ENCODE measurements around the gene CCDC73. TPM values are rescaled to one million over a fixed set of nuclear protein-coding genes. Genes with fewer than 3 reads are reported as not detected.

Gene CCDC73
- total and polyA plus RNA-seq, 2 donors (not counting 1 experiment from before 2014, with no cell fraction given) = 0.05 TPM; not detected in 1

DNA sequence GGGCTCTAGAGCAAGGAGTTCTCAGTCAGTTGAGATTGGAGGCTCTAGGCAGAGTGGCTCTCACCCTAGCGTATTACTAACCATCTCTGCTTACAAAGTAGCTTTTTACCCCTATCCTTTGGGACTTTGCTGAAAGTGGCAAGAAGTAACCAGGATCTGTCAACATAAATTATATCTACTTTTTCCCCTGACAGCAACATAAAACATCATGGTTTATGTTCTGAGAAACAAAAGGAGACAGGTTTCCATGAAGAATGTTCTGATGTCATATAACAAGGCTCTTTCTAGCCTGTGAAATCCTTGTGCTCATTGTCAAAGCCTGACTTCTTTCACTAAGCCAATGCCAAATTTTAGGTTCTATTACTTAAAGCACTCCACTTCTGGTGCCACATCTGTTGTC is 218.0 kb downstream of the CCDC73 start:
- DNase-seq = no peak
- H3K4me2 ChIP-seq (replicated peaks; ENCODE audit: low read depth, low read length, poor library complexity, severe bottlenecking) = no peak overlapping the region
- no CpG with 5 or more reads among the region's 1 CpG for WGBS (ENCODE audit: insufficient coverage)
- H3K27me3 ChIP-seq (replicated peaks in 1 of 4; ENCODE audit: control extremely low read depth in 1 of 4, control insufficient read depth in 3 of 4, insufficient read depth in 4 of 4, low read length in 3 of 4) = no peaks in the 10 kb centered on the region
- no peak overlapping the region for H3K9ac ChIP-seq (ENCODE audit: low read length)
- TF ChIP-seq, protein P1, sequence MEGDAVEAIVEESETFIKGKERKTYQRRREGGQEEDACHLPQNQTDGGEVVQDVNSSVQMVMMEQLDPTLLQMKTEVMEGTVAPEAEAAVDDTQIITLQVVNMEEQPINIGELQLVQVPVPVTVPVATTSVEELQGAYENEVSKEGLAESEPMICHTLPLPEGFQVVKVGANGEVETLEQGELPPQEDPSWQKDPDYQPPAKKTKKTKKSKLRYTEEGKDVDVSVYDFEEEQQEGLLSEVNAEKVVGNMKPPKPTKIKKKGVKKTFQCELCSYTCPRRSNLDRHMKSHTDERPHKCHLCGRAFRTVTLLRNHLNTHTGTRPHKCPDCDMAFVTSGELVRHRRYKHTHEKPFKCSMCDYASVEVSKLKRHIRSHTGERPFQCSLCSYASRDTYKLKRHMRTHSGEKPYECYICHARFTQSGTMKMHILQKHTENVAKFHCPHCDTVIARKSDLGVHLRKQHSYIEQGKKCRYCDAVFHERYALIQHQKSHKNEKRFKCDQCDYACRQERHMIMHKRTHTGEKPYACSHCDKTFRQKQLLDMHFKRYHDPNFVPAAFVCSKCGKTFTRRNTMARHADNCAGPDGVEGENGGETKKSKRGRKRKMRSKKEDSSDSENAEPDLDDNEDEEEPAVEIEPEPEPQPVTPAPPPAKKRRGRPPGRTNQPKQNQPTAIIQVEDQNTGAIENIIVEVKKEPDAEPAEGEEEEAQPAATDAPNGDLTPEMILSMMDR (IDR thresholded peaks at IDR 0.05) = no peak
- no peak for TF ChIP-seq EZH2 (IDR thresholded peaks at IDR 0.05; ENCODE audit: borderline replicate concordance, insufficient read depth, low read depth, low read length, poor library complexity, severe bottlenecking)
- no peak for ATAC-seq (ENCODE audit: low read depth)
- Mint-ChIP-seq H3K4me1 (no peaks in the 10 kb centered on the region), H3K27me3 (peaks cover 10% of the 10 kb centered on the region), H3K4me3 (no peak overlapping the region), H3K27ac (no peak overlapping the region), H3K9me3 (ENCODE audit: insufficient read depth) (no peaks in the 10 kb centered on the region)
- H4K20me1 ChIP-seq (ENCODE audit: control insufficient read depth, insufficient read depth, low read length, poor library complexity, severe bottlenecking) = no peaks in the 10 kb centered on the region
- no peaks in the 10 kb centered on the region for H3K9me3 ChIP-seq (ENCODE audit: control extremely low read depth in 1 of 3, control insufficient read depth in 2 of 3, insufficient read depth in 1 of 3, low read length in 2 of 3)
- no peaks in the 10 kb centered on the region for H3K4me1 ChIP-seq (ENCODE audit: control insufficient read depth in 2 of 2, insufficient read depth in 2 of 2, low read length in 2 of 2)
- intact Hi-C loops (cut with micrococcal nuclease) = no loop called here
- POLR2A ChIA-PET = no interaction called here
- H3K79me2 ChIP-seq (ENCODE audit: control insufficient read depth, insufficient read depth, low read length) = no peaks in the 10 kb centered on the region
- H3K27ac ChIP-seq (ENCODE audit: low read length in 2 of 2) = no peak overlapping the region
- no peaks in the 10 kb centered on the region for H3K36me3 ChIP-seq (replicated peaks in 1 of 2; ENCODE audit: control extremely low read depth in 1 of 2, control insufficient read depth in 1 of 2, extremely low read depth in 1 of 2, insufficient read depth in 2 of 2, low read length in 1 of 2)
- H3K4me3 ChIP-seq (ENCODE audit: control extremely low read depth in 1 of 5, extremely low read depth in 1 of 5, insufficient read depth in 1 of 5, low read depth in 2 of 5, low read length in 4 of 5) = no peak overlapping the region
- CTCF ChIA-PET = interaction anchor here (1.0 kb wide), 1 partner anchor 12 kb away, joined by 3 read pairs; no protein-coding TSS in a partner anchor
- H2AFZ ChIP-seq (ENCODE audit: insufficient read depth, low read depth, low read length, poor library complexity, severe bottlenecking) = no peak overlapping the region

DNA sequence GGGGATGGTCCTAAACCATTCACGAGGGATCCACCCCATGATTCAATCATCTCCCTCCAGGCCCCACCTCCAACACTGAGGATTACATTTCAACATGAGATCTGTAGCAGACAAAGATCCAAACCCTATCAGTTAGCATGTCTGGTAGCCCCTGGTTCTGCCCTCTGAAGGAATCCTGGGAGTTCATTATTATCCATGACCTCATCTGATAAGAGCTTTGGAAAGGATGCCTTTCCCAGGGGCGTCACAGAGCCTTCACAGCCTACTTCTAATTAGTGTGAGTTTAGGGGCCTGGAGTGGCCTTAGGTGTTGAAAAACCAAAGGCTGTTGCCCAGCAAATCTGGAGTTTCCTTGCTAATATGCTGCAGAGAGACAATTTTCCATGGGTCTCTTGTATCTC is 219.4 kb downstream of the CCDC73 start:
- CTCF ChIA-PET = no interaction called here
- DNase-seq (no peak), ATAC-seq (ENCODE audit: low read depth) (no peak)
- Mint-ChIP-seq H3K4me3 (no peak overlapping the region), H3K9me3 (ENCODE audit: insufficient read depth) (no peaks in the 10 kb centered on the region), H3K4me1 (no peaks in the 10 kb centered on the region), H3K27ac (no peak overlapping the region), H3K27me3 (peaks cover 20% of the 10 kb centered on the region)
- WGBS (ENCODE audit: insufficient coverage) = 91% methylated on average over 1 of the region's 2 CpGs
- Histone ChIP-seq H3K79me2 (ENCODE audit: control insufficient read depth, insufficient read depth, low read length) (no peaks in the 10 kb centered on the region), H3K4me3 (ENCODE audit: control extremely low read depth in 1 of 5, extremely low read depth in 1 of 5, insufficient read depth in 1 of 5, low read depth in 2 of 5, low read length in 4 of 5) (no peak overlapping the region), H3K9ac (ENCODE audit: low read length) (no peak overlapping the region), H3K27ac (ENCODE audit: low read length in 2 of 2) (no peak overlapping the region), H3K9me3 (ENCODE audit: control extremely low read depth in 1 of 3, control insufficient read depth in 2 of 3, insufficient read depth in 1 of 3, low read length in 2 of 3) (no peaks in the 10 kb centered on the region), H3K4me1 (ENCODE audit: control insufficient read depth in 2 of 2, insufficient read depth in 2 of 2, low read length in 2 of 2) (no peaks in the 10 kb centered on the region), H3K36me3 (replicated peaks in 1 of 2; ENCODE audit: control extremely low read depth in 1 of 2, control insufficient read depth in 1 of 2, extremely low read depth in 1 of 2, insufficient read depth in 2 of 2, low read length in 1 of 2) (no peaks in the 10 kb centered on the region), H4K20me1 (ENCODE audit: control insufficient read depth, insufficient read depth, low read length, poor library complexity, severe bottlenecking) (no peaks in the 10 kb centered on the region), H3K4me2 (replicated peaks; ENCODE audit: low read depth, low read length, poor library complexity, severe bottlenecking) (no peak overlapping the region), H2AFZ (ENCODE audit: insufficient read depth, low read depth, low read length, poor library complexity, severe bottlenecking) (no peak overlapping the region), H3K27me3 (replicated peaks in 1 of 4; ENCODE audit: control extremely low read depth in 1 of 4, control insufficient read depth in 3 of 4, insufficient read depth in 4 of 4, low read length in 3 of 4) (peaks cover 0 to 3% (median 0%) of the 10 kb centered on the region in 4 experiments)
- POLR2A ChIA-PET = no interaction called here
- intact Hi-C loops (cut with micrococcal nuclease) = no loop called here
- no peak for TF ChIP-seq EZH2 (IDR thresholded peaks at IDR 0.05; ENCODE audit: borderline replicate concordance, insufficient read depth, low read depth, low read length, poor library complexity, severe bottlenecking)
- TF ChIP-seq, protein P1 (IDR thresholded peaks at IDR 0.05) = no peak

Measured in B cell (primary cell).